Embryonic facial prominence (tissue), 1 donor: ENCODE results near the gene SUSD5.
"Not testable (repeated sequence)": the region's sequence is repeated elsewhere in the genome, so short reads cannot be mapped to it uniquely, and the experiment has no call there.

Source experiments
- DNase-seq: peaks from one replicate; pipeline ENCODE4 v3.0.0-alpha.2; 2016; ENCODE audit errors: extremely low spot score

The SUSD5 gene

DNA sequence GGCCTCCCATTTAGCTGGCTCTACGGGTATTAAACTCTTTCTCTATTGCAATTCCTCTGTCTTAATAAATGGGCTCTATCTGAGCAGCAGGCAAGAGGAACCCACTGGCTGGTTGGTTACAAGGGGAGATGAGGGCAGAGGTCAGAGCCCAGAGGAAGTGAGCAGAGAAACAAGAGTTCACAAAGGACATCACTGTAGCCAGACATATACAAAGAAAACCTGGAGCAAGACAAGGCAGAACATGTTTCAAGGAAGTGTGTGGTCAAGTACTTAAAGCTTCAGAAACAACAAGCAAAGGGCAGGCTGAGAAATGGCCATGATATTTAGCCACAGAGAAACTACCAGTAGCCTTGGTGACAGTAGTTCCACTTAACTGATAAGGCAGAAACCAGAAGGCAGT is 24.3 kb downstream of the SUSD5 start:
- no peak for DNase-seq

DNA sequence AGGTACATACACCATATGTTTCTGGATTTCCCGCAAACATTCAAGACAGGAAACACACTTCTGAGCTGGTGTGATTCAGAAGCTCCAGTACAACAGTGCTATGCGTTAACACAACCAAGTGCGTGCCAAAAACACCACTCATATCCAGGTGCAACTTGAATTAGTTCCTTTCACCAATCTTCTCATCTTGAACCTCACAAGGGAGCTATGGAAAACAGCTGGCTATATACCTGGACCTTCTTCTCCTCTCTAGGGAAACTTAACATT is 31.3 kb downstream of the SUSD5 start:
- no peak for DNase-seq

DNA sequence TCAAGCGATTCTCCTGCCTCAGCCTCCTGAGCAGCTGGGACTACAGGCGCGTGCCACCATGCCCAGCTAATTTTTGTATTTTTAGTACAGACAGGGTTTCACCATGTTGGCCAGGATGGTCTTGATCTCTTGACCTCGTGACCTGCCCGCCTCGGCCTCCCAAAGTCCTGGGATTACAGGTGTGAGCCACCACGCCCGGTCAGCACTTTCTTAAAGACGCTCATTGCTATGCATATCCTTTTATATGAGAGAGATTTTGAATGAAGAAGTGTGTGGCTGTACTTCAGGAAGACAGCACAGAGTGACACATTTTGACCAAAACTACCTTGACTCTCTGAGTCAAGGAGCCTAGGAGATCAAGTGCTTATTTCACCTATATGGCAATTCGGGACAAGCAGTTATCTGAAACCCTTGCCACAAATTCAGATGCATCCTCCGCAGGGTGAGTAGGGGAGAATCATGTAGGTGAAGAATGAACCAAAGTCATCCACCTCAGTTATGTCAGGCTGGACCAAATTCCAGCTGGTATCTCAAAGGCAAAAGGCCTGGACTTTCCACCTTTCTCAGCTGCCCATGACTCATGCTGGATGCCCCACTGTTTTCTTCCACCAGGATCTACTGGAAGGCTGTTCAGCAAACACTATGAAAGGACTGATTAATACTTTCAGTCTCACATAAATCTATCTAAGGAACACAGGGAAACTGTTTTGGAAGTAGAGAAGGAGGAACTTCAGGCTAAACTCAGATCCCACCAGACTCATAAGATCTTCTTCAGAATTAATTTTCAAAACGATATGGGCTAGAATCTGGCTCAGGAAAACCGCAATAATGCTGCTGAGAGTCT is 31.9 kb downstream of the SUSD5 start:
- no peak for DNase-seq

DNA sequence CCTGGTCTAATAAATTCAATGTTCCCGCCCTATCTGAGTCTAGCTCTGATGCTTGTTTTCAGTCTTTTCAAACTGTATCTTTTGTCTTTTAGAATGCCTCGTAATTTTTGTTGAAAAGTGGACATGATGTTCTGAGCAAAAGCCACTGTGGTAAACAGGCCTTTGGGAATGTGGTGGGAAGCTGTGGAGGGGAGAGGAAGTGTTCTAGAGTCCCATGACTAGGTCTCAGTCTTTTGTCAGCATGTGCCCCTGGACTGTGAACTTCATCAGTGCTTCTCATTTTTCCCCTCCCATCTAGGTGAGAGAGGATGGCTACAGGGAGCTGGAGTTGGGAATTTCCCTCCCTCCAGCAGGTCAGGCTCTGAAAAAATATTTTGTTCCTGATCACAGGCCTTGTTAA is 33.7 kb downstream of the SUSD5 start:
- DNase-seq = no peak

DNA sequence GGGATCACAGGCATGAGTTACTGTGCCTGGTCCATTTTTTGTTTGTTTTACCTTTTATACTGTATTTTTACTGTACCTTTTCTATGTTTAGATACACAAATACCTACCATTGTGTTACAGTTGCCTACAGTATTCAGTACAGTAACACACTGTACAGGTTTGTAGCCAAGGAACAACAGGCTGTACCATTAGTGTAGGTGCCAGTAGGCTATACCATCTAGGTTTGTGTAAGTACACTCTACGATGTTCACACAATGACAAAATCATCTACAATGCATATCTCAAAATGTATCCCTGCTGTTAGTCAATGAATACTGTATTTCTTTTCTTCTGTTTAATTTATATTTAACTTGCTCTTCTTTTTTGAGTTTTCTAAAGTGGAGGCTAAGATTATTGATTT is 37.0 kb downstream of the SUSD5 start:
- DNase-seq = not testable (repeated sequence)

GRCh38 chr3:33181229-33181628 is 37.4 kb downstream of the SUSD5 start:
- DNase-seq = no peak

- no peak for DNase-seq
Measured at GRCh38 chr3:33179132-33179531, 39.5 kb downstream of the SUSD5 start.

- DNase-seq = no peak
Measured at GRCh38 chr3:33174711-33175414, 43.7 kb downstream of the SUSD5 start.

GRCh38 chr3:33174095-33174494 is 44.5 kb downstream of the SUSD5 start:
- DNase-seq = no peak

DNA sequence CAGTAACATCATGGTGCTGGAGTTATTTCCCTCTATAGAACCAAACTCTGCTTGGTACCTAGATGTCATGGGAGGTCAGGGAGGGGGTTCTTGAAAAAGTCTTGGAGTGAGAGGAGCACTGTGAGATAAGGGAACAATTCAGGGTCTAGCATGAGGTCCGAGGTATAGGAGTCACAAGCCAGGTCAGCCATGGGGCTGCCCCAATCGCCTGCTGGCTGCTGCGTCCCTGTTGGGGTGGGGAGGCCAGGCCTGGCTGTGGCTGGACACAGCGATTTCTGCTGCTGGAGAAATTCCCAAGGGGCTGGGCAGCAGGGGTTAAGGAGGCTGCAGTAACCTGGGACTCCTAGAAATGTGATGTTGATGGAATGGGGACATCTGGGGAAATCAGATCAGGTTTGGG is 44.9 kb downstream of the SUSD5 start:
- no peak for DNase-seq

DNA sequence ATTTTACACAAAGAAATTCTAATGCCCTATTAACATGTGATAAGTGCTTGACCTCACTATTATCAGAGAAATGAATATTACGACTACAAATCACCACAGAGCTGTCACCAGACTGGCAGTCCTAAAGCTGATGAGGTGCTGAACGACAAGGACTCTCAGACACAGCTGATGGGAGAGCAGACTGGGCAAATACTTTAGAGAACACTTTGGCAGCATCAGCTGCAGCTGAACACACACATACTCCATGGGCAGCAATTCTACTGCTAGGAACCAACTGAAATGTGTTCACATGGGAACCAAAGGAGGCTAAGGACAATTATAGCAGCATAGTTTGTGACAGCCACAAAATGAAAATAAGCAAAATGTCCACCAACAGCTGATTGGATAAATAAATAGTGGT is 45.5 kb downstream of the SUSD5 start:
- no peak for DNase-seq

DNA sequence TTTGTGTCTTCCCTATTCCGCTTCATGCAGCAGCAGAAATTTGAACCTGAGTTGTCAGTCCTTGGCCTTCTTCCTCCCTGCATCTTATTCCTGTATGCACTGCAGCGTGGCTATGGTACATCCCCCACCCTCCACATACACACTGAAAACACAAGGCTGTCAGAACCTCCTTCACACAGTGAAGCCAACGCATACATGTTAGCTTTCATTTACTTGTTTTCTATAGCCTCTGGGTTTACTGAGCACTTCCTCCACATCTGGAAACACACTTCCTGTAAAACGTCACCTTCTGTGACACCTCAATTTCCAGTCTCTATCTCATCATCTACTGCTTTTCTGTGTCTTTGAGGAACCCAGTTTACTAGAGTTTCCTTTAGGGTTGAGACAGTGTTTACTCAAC is 47.0 kb downstream of the SUSD5 start:
- DNase-seq = no peak

DNA sequence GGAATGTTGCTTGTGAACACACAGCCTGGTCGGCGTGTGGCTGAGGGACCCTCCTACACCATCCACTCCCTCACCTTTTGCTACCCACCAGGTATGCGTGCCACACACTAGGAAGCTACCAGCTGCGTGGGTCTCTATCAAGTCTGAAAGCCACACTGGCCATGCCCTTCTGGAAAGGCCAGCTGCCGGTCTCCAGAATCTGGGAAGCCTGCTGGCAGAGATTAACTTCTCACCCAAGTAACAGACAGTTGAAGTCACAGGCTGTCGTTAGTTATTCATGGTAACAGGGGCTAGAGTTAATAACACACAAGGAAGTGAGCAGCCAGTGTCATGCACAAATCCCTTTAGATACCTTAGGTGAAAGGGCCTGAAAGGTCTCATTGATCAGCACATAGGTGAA is 48.1 kb downstream of the SUSD5 start:
- no peak for DNase-seq

DNA sequence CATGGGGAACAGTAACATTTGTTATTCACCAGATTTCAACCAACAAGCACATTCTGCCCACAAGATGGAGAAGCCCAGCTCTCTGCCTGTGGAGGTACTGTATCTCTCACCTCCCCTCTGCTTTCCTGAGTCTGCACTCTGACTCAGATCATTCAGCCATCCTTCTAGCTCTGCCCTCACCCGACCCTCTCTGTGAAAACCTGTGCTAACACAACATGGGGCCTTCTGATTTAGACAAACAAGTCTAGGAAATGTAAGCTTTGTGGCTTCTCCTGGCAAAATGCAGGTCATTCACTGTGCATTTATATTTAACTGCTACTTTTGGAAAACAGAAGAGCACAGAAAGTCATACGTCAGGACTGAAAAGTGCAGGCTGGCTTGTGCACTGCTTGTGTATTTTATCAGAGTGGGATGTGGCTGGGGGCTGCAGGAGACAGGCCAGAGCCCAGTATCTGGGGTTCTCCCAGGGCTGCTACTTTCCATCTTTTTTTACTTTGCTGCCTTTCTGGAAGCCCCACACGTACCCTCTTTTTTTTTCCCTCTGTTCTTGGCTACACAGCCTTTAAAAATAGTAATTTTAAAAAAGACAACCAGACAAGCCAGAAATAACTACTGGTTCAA is 50.8 kb downstream of the SUSD5 start:
- no peak for DNase-seq

GRCh38 chr3:33167284-33167683 is 51.3 kb downstream of the SUSD5 start:
- DNase-seq = no peak

- DNase-seq = no peak
Measured at GRCh38 chr3:33166095-33166494, 52.5 kb downstream of the SUSD5 start.

DNA sequence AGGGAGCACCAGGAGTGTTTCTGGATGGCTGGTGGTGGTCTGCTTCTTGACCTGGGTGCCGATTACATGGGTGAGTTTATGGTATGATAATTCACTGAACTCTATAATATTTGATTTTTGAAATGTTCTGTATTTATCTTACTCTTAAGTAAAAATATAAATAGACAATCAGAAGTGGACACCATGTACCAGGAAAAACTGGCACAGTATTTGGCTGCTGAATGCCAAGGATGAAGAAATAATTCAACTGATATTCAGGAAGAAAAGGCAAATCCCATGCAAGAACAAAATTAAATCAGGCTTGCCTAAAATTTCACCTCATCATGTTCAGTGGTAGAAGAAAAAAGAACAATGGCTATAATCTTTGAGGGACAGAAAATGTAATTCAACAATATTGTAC is 53.2 kb downstream of the SUSD5 start:
- no peak for DNase-seq

DNA sequence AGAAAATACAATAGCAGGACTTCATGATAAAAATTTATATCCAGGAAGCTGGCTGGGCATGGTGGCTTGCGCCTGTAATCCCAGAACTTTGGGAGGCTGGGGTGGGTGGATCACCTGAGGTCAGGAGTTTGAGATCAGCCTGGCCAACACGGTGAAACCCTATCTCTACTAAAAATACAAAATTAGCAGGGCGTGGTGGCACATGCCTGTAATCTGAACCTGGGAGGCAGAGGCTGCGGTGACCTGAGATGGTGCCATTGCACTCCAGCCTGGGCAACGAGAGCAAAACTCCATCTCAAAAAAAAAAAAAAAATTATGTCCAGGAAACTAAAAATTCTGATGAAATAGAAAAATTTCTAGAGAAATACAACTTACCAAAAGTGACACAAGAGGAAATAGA is 56.0 kb downstream of the SUSD5 start:
- DNase-seq = not testable (repeated sequence)

DNA sequence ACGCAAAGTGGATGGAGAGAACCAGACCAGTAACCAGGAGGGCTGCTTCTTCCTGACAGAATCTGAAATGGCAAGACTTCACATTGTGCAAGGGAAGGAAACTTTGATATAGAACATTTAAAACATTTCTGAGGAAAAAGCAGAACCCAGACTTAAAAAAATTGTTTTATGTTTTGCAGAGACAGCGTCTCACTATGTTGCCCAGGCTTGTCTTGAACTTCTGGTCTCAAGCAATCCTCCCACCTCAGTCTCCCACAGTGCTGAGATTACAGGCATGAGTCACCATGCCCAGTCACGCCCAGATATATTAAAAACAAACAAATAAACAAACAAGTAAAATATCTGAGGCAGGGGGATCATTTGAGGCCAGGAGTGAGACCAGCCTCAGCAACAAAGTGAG is 58.6 kb downstream of the SUSD5 start:
- DNase-seq = no peak

- no peak for DNase-seq
Measured at GRCh38 chr3:33159234-33159633, 59.4 kb downstream of the SUSD5 start.

GRCh38 chr3:33155301-33155700 is 63.3 kb downstream of the SUSD5 start:
- DNase-seq = no peak

DNA sequence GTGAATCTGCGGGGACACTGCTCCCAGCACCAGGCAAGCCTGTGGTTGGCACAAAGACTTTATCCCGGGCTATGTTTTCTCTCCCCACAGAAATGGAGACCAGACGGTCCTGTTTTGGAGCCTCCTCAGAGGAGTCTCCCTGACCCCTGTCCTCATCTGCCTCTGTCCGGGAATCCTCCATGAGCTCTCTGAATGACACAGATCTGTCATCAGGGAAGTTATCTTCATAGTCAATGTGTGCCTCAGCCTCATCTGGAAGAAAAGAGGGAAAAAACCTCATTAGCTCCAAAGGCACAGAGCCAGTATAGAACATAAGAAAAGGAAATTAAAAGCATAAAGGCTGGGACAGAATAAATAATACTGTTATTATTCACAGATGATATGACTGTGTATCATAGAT is 64.8 kb downstream of the SUSD5 start:
- DNase-seq = no peak
